H1 (cell line): ENCODE results near the gene NEO1. TPM values are rescaled to one million over a fixed set of nuclear protein-coding genes. Genes with fewer than 3 reads are reported as not detected.
A peak's percentile ranks its signal among the peaks of the same experiment; 100 is the strongest.

ENCODE experiments used
- CTCF ChIA-PET: fragments of 300-600 bp; sonication (Branson Sonifier 250); formaldehyde crosslinking; loops from one replicate; lab custom pipeline; 2021; ENCODE audit not compliant: partially characterized antibody; lab: Charles Lee
- POLR2A ChIA-PET: fragments of 300-600 bp; sonication (Branson Sonifier 250); formaldehyde crosslinking; loops from one replicate; lab custom pipeline; 2021; ENCODE audit warnings: inconsistent platforms; ENCODE audit not compliant: partially characterized antibody; lab: Charles Lee
- DNase-seq, 2 experiments: peaks; one replicate each; pipeline versions ENCODE4 v3.0.0 to v3.0.0-alpha.2; 2010 to 2022; ENCODE audit warnings: low spot score in 2 of 2, low read depth in 1 of 2, mixed read lengths in 1 of 2
- FAIRE-seq: peaks from 2 replicates; lab custom pipeline; 2011; peaks lifted over from hg19 to GRCh38; lab: Jason Lieb, UNC
- H2AFZ ChIP-seq: 2 replicates; pipeline ENCODE4 v1.8.1; 2012; ENCODE audit warnings: low read length, inconsistent platforms
- H2AK5ac ChIP-seq: 2 replicates; pipeline ENCODE4 v1.6.1; 2013; ENCODE audit warnings: low read depth, low read length
- H2BK120ac ChIP-seq: replicated peaks from 2 replicates; pipeline ENCODE3; 2013; ENCODE audit warnings: low read depth, low read length, inconsistent platforms
- H2BK12ac ChIP-seq: 2 replicates; pipeline ENCODE4 v1.6.1; 2013; ENCODE audit warnings: low read depth, low read length
- H2BK15ac ChIP-seq: 2 replicates; pipeline ENCODE4 v1.6.1; 2013; ENCODE audit warnings: low read length
- H2BK20ac ChIP-seq: 2 replicates; pipeline ENCODE4 v1.6.1; 2013; ENCODE audit warnings: low read length
- H2BK5ac ChIP-seq: 2 replicates; pipeline ENCODE4 v1.6.1; 2013; ENCODE audit warnings: low read depth, low read length
- H3K14ac ChIP-seq: 2 replicates; pipeline ENCODE4 v1.6.1; 2013; ENCODE audit warnings: inconsistent platforms; ENCODE audit not compliant: insufficient read length
- H3K18ac ChIP-seq: 2 replicates; pipeline ENCODE4 v1.6.1; 2013; ENCODE audit warnings: low read length; ENCODE audit errors: extremely low read depth
- H3K23ac ChIP-seq: 2 replicates; pipeline ENCODE4 v1.6.1; 2013; ENCODE audit warnings: inconsistent platforms; ENCODE audit not compliant: insufficient read length
- H3K23me2 ChIP-seq: 2 replicates; pipeline ENCODE4 v1.6.1; 2013; ENCODE audit warnings: low read depth, low read length
- H3K27ac ChIP-seq: 2 replicates; pipeline ENCODE4 v1.6.1; 2011; ENCODE audit warnings: low read depth, low read length, inconsistent platforms
- H3K27me3 ChIP-seq, 4 experiments: replicated peaks in 1 of 4; 1 replicate in 1 of 4; 2 replicates in 3 of 4; pipeline versions ENCODE4 v1.6.1 to v1.8.1; 2011 to 2013; ENCODE audit warnings: low read length in 3 of 4, mild to moderate bottlenecking in 3 of 4, inconsistent platforms in 2 of 4, mixed read lengths in 2 of 4, moderate library complexity in 1 of 4; ENCODE audit not compliant: control insufficient read depth in 3 of 4, insufficient read depth in 3 of 4; ENCODE audit errors: extremely low read depth in 1 of 4
- H3K36me3 ChIP-seq, 4 experiments: 2 replicates each; pipeline versions ENCODE4 v1.6.1 to v1.8.1; 2011 to 2013; ENCODE audit warnings: mild to moderate bottlenecking in 4 of 4, low read length in 3 of 4, moderate library complexity in 2 of 4, control low read depth in 1 of 4, inconsistent platforms in 1 of 4; ENCODE audit not compliant: insufficient read depth in 4 of 4, control insufficient read depth in 2 of 4
- H3K4ac ChIP-seq: replicated peaks from 2 replicates; pipeline ENCODE3; 2013; ENCODE audit warnings: low read length, low read depth, mixed read lengths, inconsistent platforms; ENCODE audit not compliant: insufficient read length
- H3K4me1 ChIP-seq, 4 experiments: replicated peaks in 1 of 4; 1 replicate in 1 of 4; 2 replicates in 3 of 4; pipeline versions ENCODE4 v1.6.1 to v1.8.1; 2011 to 2013; ENCODE audit warnings: low read length in 3 of 4, inconsistent platforms in 2 of 4, mixed read lengths in 1 of 4; ENCODE audit not compliant: insufficient read depth in 4 of 4, control insufficient read depth in 3 of 4
- H3K4me2 ChIP-seq, 2 experiments: 2 replicates each; pipeline versions ENCODE4 v1.6.1 to v1.8.1; 2011 to 2013; ENCODE audit warnings: low read depth in 2 of 2, low read length in 2 of 2, control low read depth in 1 of 2, inconsistent platforms in 1 of 2, mild to moderate bottlenecking in 1 of 2; ENCODE audit not compliant: insufficient read depth in 1 of 2
- H3K4me3 ChIP-seq, 4 experiments: fragments of 200-600, 300-600 bp in 1 of 4; sonication (generic), shearing (Covaris generic), sonication (Bioruptor Twin) in 1 of 4; 2 replicates each; pipeline versions ENCODE4 v1.5.1 to v1.8.1; 2011 to 2016; ENCODE audit warnings: low read length in 4 of 4, low read depth in 3 of 4, control low read depth in 2 of 4, inconsistent platforms in 2 of 4, mild to moderate bottlenecking in 2 of 4, mixed read lengths in 1 of 4, moderate library complexity in 1 of 4; ENCODE audit not compliant: insufficient read depth in 2 of 4; ENCODE audit errors: extremely low read depth in 1 of 4
- H3K56ac ChIP-seq: replicated peaks from 2 replicates; pipeline ENCODE3; 2013; ENCODE audit warnings: low read depth, mild to moderate bottlenecking, mixed read lengths, low read length, inconsistent platforms; ENCODE audit not compliant: insufficient read length
- H3K79me1 ChIP-seq: 2 replicates; pipeline ENCODE4 v1.6.1; 2013; ENCODE audit warnings: low read depth, low read length, control low read depth
- H3K79me2 ChIP-seq, 2 experiments: 2 replicates each; pipeline versions ENCODE4 v1.6.1 to v1.8.1; 2012 to 2013; ENCODE audit warnings: low read length in 2 of 2, mild to moderate bottlenecking in 2 of 2, inconsistent platforms in 1 of 2; ENCODE audit not compliant: insufficient read depth in 2 of 2, control insufficient read depth in 1 of 2
- H3K9ac ChIP-seq, 4 experiments: replicated peaks in 1 of 4; 1 replicate in 1 of 4; 2 replicates in 3 of 4; pipeline versions ENCODE4 v1.6.1 to v1.8.1; 2011 to 2013; ENCODE audit warnings: low read depth in 3 of 4, low read length in 3 of 4, control low read depth in 2 of 4, mild to moderate bottlenecking in 2 of 4, moderate library complexity in 2 of 4, inconsistent platforms in 1 of 4; ENCODE audit errors: extremely low read depth in 1 of 4
- H3K9me3 ChIP-seq, 2 experiments: 2 replicates each; pipeline versions ENCODE4 v1.6.1 to v1.8.1; 2012 to 2013; ENCODE audit warnings: mild to moderate bottlenecking in 2 of 2, moderate library complexity in 2 of 2, control low read depth in 1 of 2, inconsistent platforms in 1 of 2, low read depth in 1 of 2, low read length in 1 of 2, mixed read lengths in 1 of 2; ENCODE audit not compliant: insufficient read depth in 2 of 2
- H4K20me1 ChIP-seq, 2 experiments: replicated peaks in 1 of 2; 2 replicates each; pipeline versions ENCODE3 to v1.8.1; 2011 to 2013; ENCODE audit warnings: inconsistent platforms in 2 of 2, low read length in 2 of 2, mild to moderate bottlenecking in 1 of 2; ENCODE audit not compliant: insufficient read depth in 2 of 2, control insufficient read depth in 1 of 2
- H4K5ac ChIP-seq: 2 replicates; pipeline ENCODE4 v1.6.1; 2013; ENCODE audit warnings: low read length, low read depth, mixed read lengths, inconsistent platforms; ENCODE audit not compliant: insufficient read length
- H4K8ac ChIP-seq: 2 replicates; pipeline ENCODE4 v1.8.0; 2013; ENCODE audit warnings: mild to moderate bottlenecking, moderate library complexity, low read length, inconsistent platforms; ENCODE audit not compliant: insufficient read depth; ENCODE audit errors: extremely low read depth
- H4K91ac ChIP-seq: replicated peaks from 2 replicates; pipeline ENCODE3; 2013; ENCODE audit warnings: low read length, mixed read lengths, inconsistent platforms; ENCODE audit not compliant: insufficient read length
- KDM1A ChIP-seq: fragments of 200-600, 300-600 bp; sonication (generic); IDR thresholded peaks from 2 replicates; pipeline ENCODE4 v1.7.1; 2016; ENCODE audit warnings: mild to moderate bottlenecking, low read length, borderline replicate concordance
- POU5F1 ChIP-seq: IDR thresholded peaks from 2 replicates; pipeline ENCODE4 v1.6.1; 2011; ENCODE audit warnings: low read depth, mild to moderate bottlenecking, low read length, moderate library complexity
- SIX5 ChIP-seq: IDR thresholded peaks from 2 replicates; pipeline ENCODE4 v1.6.1; 2011; ENCODE audit warnings: mild to moderate bottlenecking, low read depth, low read length
- WGBS, 2 experiments: shearing (Covaris generic) in 1 of 2; methylation state at CpG; one replicate each; pipeline versions ENCODE4 v1.1.6 to v1.1.7; 2013 to 2015; ENCODE audit warnings: low lambda C conversion rate in 2 of 2, mixed read lengths in 2 of 2, inconsistent platforms in 1 of 2, low coverage in 1 of 2, missing lambda C conversion rate in 1 of 2; ENCODE audit not compliant: insufficient replicate concordance in 2 of 2, insufficient coverage in 1 of 2, insufficient read length in 1 of 2; ENCODE audit errors: extremely low coverage in 1 of 2, missing lambda C conversion rate in 1 of 2; 5-methylcytosine and 5-hydroxymethylcytosine counted together
- polyA plus RNA-seq, 7 experiments: library from polyadenylated mRNA; depleted of rRNA in 3 of 7; stranded (reverse) in 5 of 7; unstranded in 2 of 7; fragments of >200 nt in 5 of 7; fragments of 200-250 nt in 2 of 7; gene quantifications; 1 replicate in 5 of 7; 2 replicates in 1 of 7; 4 replicates in 1 of 7; pipeline versions ENCODE4 v1.2.1 to v1.2.3, GENCODE V29; 2011 to 2013; ENCODE audit warnings: missing spikeins in 2 of 7, mixed read lengths in 2 of 7
- total RNA-seq: library from RNA; stranded (reverse); fragmentation: NEBNext Ultra II Directional; extraction: Animal tissue kit (Norgen Biotek cat#: 25700); gene quantifications from 2 replicates; pipeline ENCODE4 v1.2.1, GENCODE V29; 2021

NEO1 gene
- total and polyA plus RNA-seq, 2 of the 8 experiments (the other 6 are each of a cell fraction or from before 2014, with no cell fraction given), result 36.0 to 51.0 TPM

DNA sequence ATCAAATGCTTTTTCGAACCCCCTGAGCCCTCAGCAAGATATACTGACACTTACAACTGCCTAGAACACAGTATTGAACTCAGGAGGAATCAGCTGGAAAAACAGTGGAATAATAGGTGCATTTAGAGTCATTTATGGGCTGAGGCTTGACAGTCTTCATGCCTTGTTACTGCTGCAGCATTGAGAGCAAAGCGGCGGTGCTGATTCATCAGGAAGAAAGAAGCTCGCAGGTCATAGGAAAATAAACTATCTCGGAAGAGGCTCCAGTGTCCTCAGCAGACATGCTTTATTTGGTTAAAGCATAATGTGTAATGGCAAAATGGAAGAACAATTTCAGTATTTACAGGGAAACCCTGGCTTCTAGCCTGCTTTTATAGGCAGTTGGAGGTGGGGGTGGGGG, 30.1 kb upstream of the NEO1 start:
- H2BK15ac ChIP-seq, result no peak overlapping the region
- H2BK20ac ChIP-seq, result no peak overlapping the region
- peak overlapping the region; percentile 35; the same call in 1 of the 2 replicates for H2AFZ ChIP-seq
- H3K79me1 ChIP-seq, result no peaks in the 10 kb centered on the region
- H3K4me2 ChIP-seq, result no peak overlapping the region; a peak in 1 of 4 replicates
- H3K9me3 ChIP-seq, result no peaks in the 10 kb centered on the region
- FAIRE-seq, result no peak
- H3K14ac ChIP-seq, result no peak overlapping the region
- no peak overlapping the region for H4K5ac ChIP-seq
- no peaks in the 10 kb centered on the region for H3K23me2 ChIP-seq
- no peaks in the 10 kb centered on the region for H3K27me3 ChIP-seq
- no peak overlapping the region for H3K18ac ChIP-seq
- H3K23ac ChIP-seq, result no peak overlapping the region
- no peak overlapping the region; the same call in 1 of the 2 replicates for H2BK12ac ChIP-seq
- H3K56ac ChIP-seq, result no peak overlapping the region
- ChIA-PET POLR2A (interaction anchor here (0.7 kb wide), 1 partner anchor 13 kb away, joined by 3 read pairs; no protein-coding TSS in a partner anchor), CTCF (interaction anchor here (0.6 to 0.8 kb wide), 3 partner anchors 187 to 351 kb away, joined by 3 to 4 read pairs (median 3); no protein-coding TSS in a partner anchor)
- no peak overlapping the region for H2AK5ac ChIP-seq
- no peak for DNase-seq
- H3K27ac ChIP-seq, result no peak overlapping the region
- 91% methylated on average over 5 of the region's 5 CpGs; no CpG with 5 or more reads in 1 of the 2 experiments for WGBS, 2 experiments
- peaks cover 2 to 18% (median 10%) of the 10 kb centered on the region in 4 experiments for H3K4me1 ChIP-seq
- TF ChIP-seq POU5F1 (no peak), SIX5 (no peak), KDM1A (no peak)
- no peak overlapping the region for H4K8ac ChIP-seq
- no peak overlapping the region for H4K91ac ChIP-seq
- H3K36me3 ChIP-seq, result no peaks in the 10 kb centered on the region
- no peak overlapping the region for H3K4me3 ChIP-seq
- no peaks in the 10 kb centered on the region for H3K79me2 ChIP-seq
- no peak overlapping the region for H3K9ac ChIP-seq
- no peak overlapping the region for H2BK5ac ChIP-seq
- H4K20me1 ChIP-seq, result no peaks in the 10 kb centered on the region
- no peak overlapping the region for H2BK120ac ChIP-seq
- no peak overlapping the region for H3K4ac ChIP-seq
